GM19328 (cell line): ENCODE measurements around the gene NPRL2.

Source experiments
- ATAC-seq: cut with Tn5 transposase; IDR thresholded peaks from one replicate; pipeline ENCODE4 v1.9.1; 2021; ENCODE audit warnings: mild to moderate bottlenecking, moderate library complexity; ENCODE audit not compliant: unreplicated experiment

The NPRL2 gene

GRCh38 chr3:50330330-50330729 is 20.2 kb downstream of the NPRL2 start:
- ATAC-seq = no peak

- peak; percentile 89 for ATAC-seq
Measured at GRCh38 chr3:50327943-50328691, 22.5 kb downstream of the NPRL2 start, which contains the start of gene TUSC2. Gene TUSC2 (minus strand): TSS chr3:50328223. CDS start chr3:50328099, 124 bp downstream.

GRCh38 chr3:50327129-50327528 is 23.4 kb downstream of the NPRL2 start:
- no peak for ATAC-seq

GRCh38 chr3:50326182-50326541 is 24.4 kb downstream of the NPRL2 start:
- ATAC-seq = no peak

- no peak for ATAC-seq
Measured at GRCh38 chr3:50325497-50326181, 24.9 kb downstream of the NPRL2 start.

GRCh38 chr3:50325113-50325480 is 25.5 kb downstream of the NPRL2 start:
- no peak for ATAC-seq

GRCh38 chr3:50324351-50325112 is 26.0 kb downstream of the NPRL2 start:
- no peak for ATAC-seq

- ATAC-seq = no peak
Measured at GRCh38 chr3:50323614-50324199, 26.9 kb downstream of the NPRL2 start.

- no peak for ATAC-seq
Measured at GRCh38 chr3:50323092-50323600, 27.4 kb downstream of the NPRL2 start.

GRCh38 chr3:50322386-50323091 is 28.0 kb downstream of the NPRL2 start, which contains the start of gene HYAL2:
Gene HYAL2 (minus strand): TSS chr3:50322745. CDS start chr3:50320489, 2,256 bp downstream.
- no peak for ATAC-seq

GRCh38 chr3:50322115-50322385 is 28.5 kb downstream of the NPRL2 start:
- no peak for ATAC-seq

GRCh38 chr3:50321336-50322114 is 29.1 kb downstream of the NPRL2 start:
- peak; percentile 76 for ATAC-seq

GRCh38 chr3:50320853-50321335 is 29.7 kb downstream of the NPRL2 start:
- peak; percentile 54 for ATAC-seq

- ATAC-seq = no peak
Measured at GRCh38 chr3:50319894-50320625, 30.5 kb downstream of the NPRL2 start.

GRCh38 chr3:50319181-50319893 is 31.2 kb downstream of the NPRL2 start:
- ATAC-seq = no peak

- no peak for ATAC-seq
Measured at GRCh38 chr3:50318615-50319014, 32.0 kb downstream of the NPRL2 start.

- no peak for ATAC-seq
Measured at GRCh38 chr3:50318163-50318562, 32.4 kb downstream of the NPRL2 start.

GRCh38 chr3:50317300-50317699 is 33.3 kb downstream of the NPRL2 start:
- no peak for ATAC-seq
